OCI-M1 (cell line): ENCODE data around the gene IHH.

Experiments
- DNase-seq: peaks from one replicate; lab custom pipeline; 2025; lab: John Stamatoyannopoulos, UW

The IHH gene

DNA sequence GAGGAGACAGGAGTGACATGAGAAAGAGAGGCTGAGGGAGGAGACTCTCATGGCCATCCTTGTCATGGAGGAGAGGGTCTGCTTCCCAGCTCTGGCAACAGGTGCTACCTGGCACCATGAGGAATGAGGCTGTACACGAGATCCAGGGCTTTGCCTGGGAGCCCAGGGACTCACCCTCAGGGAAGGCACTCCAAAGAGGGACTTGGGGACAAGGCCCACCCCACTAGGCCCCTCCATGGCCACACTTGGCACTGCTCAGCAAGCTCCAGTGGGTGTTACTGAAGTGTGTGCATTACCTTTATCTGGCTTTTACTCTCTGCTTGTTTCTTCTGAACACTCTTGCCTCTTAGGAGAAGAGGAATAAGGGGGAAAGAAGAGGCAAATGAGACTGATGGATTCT lies 22.1 kb downstream of the IHH start:
- no peak for DNase-seq

DNA sequence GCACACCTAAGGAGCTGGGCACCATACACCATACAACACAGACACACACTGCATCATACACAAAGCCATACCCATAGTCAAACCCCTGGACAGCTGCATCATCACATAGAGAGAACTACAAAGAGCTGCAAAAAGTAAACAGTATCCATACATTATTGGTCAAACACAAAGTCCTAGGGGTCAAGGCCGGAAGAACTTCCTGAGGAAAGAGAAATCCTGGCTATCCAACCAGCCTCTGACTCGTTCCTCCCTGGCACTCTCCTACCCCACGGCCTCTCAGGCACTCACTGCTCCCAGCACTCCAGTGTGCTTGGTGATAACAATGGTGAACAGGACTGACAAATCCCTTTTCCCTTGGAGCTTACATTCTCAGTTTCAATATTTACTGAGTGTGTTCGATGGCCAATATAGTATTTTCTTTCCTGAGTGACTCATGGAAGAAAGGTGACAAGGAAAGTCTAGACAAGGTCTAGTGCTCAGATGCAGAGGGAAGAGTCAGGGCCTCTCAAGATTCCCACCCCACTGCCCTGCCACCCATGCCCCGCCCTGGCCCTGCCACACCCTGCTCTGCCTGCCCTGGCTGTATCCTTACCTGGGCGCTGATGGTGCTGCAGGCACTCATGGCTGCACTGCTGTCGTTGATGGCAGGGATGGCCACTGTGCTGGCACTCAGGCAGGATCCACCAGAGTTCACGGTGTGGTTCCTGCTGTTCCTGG lies 22.8 kb downstream of the IHH start:
- DNase-seq = no peak

DNA sequence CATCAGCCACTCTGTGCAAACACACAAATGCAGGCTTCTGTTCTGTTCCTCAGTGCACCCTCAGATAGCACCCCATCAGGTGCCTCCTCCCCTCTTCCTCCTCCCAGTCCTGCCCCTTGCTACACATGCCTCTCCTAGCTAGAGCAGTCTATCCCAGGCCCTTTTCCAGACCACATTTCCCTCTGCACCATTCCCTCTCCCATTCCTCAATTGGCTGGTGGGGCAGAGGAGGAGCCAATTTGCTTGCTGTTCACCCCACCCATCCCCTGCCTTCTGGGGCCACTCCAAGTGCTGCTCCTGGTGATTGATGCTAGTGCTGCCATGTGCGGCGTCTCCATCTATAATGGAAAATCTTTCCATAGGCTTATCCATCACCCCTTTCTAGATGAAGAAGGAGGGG lies 24.8 kb downstream of the IHH start:
- DNase-seq = no peak

DNA sequence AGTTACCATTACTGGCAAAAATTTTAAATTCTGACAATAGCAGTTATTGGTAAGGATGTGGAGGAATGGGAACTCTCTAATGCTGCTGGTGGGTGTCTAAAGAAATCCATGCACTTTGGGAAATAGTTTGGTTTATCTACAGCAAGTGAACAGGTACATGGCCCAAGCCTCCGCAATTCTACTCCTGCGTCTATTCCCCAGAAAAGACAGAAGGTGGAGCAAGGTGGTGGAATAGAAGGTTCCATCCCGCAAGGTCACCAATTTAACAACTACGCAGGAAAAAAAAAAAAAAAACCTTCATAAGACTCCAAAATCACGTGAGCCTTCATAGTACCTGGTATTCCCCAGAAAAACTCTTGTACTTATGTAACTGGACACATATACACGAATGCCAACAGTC lies 25.9 kb downstream of the IHH start:
- DNase-seq = no peak

DNA sequence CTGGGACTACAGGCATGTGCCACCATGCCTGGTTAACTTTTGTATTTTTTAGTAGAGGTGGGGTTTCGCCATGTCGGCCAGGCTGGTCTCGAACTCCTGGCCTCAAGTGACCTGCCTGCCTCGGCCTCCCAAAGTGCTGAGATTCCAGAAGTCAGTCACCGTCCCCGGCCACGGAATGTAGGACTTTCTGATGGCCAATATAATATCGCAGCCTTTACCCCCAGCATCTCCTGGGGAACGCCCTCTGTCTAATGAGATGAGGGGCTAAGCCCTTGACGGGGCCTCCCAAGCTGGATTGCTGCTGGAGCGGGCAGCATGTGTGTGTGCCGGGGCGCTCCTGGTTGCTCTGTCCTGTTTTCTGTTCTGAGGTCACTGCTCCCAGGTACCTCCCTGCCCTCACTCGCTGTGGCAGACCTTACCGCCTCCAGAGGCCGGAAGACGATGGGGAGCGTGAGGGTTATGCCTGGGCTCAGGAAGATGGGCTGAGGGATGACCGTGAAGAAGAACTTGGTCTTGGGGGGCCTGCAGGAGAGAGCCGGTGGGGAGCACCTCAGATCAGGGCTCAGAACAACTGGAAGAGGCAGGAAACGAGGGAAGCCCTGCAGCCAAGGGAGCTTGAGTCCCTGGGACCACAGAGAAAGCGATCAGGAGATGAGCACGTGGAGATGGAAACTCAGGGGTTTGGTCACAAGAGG lies 28.5 kb downstream of the IHH start:
- DNase-seq = no peak

DNA sequence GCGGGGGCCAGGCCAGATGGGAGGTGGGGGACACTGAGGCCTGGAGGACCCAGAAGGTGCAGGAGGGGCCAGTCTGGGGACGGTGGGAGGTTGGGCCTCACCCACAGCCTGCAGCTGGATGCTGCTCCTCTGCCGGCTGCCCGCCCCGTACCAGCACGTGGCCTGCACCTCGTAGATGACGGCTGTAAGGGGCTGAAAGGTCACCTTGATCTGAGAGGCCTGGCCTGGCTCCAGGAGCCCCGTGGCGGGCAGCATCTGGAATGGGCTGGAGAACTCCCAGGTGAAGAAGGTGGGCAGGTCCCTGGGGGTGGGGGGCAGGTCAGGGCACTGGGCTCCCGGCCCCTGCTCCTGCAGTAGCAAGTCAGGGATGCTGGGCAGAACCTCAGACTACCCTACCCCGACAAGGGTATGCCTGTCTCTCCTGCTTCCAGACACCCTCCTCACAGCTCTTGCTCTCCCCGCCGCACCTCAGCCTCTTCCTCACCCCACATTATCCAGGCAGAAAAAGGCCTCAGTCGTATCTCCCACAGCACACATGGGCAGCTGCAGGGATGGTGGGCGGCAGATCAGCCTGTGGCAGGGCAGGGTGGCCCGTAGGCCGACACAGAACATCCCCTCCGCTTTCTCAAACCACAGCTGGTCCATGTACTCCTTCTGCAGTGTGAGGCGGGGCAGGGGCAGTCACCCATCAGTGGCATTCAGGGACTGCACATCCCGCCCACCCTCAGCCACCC lies 29.5 kb downstream of the IHH start:
- DNase-seq = no peak

DNA sequence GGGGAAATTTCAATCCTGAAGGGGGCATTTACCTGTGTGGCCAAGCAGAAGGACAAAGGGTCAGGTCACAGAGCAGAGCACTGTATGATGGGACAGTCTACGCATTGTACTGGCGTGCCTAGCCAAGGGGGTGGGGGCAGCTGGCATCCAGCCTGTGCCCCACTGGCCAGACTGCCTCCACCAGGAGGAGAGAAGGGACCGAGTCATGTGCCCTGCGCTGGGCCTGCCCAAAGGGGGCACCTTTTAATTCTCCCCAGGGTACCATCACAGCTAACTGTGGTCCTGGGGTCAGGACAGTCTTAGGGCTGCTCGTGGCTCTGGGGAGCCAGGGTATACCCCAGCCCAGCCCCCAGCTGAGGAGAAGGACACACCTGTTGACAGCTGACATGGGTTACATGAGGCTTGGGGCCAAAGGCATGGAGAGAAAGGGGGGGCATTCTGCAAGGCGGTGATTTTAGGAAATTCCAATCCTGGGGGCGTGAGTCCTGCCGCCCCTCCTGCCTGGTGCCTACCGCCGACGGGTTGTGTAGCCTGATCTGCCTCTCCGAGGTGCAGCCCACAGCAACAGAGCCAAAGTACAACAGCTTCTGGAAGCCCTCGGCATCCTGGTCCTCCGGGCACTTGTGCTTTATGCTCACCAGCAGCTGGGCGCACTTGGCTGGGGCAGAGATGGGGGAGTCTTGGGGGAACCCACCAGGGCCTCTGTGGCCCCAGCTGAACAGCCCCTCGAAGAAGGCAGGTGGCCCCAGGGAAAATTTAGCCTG lies 30.4 kb downstream of the IHH start:
- DNase-seq = no peak

DNA sequence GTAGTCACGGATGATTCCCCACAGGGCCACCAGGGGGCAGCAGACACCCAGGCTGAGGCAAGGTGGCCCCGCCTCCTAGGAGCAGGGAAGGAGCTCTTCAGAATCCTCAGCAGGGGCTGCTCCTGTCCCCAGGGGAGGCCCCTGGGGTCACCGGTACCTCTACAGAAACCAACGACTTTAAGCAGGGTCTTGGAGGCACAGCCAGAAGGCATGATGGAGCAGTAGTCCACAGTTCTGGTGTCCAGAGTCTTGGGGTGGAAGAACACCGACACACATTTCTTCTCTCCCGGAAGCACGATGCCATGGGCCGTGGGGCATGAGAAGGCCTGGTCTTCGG lies 30.9 kb downstream of the IHH start:
- DNase-seq = peak; percentile 79

DNA sequence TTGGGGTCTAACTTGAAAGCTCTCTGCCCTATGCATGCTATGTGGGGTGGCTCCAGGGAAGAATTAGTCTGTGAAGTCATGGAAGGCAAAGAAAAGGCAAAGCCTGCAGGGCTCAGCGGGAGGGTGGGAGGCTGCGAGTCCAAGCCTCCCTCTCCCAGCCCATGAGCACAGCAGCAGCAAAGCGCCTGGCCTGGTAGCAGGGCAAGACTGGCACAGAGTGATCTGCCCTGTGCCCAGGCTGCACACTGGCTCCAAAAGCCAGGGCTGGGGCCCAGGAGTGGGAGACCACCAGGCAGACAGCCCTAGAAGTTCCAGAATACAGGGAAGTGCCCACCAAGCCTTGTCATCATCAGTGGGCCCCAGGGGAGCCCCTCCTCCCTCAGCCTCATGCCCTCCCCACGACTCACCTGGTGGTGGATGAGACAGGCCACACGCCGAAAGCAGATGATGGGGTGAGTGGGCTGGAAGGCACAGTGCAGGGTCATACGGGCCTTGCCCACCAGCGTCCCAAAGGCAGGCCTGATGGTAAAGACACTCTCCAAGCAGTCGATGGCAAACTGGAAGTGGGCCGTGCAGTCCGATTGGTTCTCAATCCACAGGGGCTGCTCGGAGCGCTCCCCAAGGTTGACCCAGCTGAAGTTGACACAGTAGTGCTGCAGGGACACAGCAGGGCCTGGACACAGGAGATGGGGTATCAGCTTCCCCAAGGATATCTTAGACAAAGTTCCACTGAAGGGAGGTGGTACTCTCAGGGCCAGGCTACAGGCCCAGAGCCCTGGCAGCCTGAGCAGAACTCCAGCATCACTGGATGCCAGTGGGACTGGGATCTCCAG lies 31.5 kb downstream of the IHH start:
- DNase-seq = no peak

DNA sequence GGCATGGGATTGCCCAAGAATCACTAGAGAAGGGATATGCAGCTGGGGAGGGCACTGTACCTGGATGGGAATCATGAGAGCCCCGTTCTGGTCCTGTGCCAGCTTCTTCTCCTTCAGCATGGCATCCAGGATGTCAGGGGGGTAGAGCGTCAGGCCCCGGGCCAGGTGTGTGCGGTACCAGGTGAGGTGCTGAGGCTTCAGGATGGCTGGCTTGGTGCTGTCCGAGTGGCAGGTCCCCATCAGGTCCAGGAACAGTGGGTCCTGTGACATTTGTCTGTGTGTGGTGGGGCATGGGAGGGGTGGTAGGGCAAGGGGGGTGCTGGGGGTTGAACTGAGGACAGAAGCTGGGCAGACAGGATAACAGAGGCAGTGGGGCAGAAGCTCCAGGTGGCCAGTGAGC lies 32.6 kb downstream of the IHH start:
- DNase-seq = no peak

DNA sequence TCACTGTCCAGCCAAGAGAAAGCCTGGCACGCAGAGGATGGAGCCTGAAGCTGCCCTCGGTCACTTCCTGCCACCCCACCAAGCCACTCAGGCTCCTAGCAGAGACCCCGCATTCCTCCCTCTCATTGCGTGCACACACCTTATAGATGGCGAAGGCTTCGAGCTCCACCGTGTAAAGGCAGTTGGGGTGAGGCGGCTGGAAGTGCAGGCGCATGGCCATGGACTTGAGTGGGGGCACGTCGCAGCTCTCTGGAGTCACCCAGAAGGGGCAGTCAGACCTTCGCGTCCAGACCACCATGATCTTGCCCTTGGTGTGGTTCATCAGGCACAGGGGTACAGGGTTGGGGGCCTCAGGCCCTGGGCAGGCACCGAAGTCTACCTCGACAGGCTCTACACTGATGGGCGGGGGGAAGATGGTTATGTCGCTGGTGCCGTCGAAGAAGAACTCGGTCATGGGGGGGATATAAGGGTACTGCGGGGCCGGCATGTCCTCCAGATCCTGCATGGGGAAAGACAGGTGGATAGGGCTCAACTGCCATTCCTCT lies 33.1 kb downstream of the IHH start:
- DNase-seq = no peak

DNA sequence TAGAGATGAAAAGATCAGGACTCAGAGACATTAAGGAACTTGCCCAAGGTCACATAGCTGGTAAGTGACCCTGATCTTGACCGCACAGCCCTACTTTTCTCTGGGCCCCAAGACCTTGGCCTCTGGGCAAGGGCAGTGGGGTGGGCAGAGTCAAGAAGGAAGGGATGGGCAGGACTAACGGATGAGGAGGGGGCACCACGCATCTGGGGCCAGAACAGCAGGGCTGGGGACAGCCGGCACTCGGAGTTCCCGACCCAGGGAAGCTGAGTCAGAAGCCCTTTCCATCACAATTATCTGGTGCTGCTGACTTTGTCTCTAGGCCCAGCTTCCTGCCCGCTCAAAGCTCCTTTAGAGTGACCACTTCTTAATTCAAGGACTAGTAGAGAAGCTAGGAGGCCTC lies 33.8 kb downstream of the IHH start:
- no peak for DNase-seq

DNA sequence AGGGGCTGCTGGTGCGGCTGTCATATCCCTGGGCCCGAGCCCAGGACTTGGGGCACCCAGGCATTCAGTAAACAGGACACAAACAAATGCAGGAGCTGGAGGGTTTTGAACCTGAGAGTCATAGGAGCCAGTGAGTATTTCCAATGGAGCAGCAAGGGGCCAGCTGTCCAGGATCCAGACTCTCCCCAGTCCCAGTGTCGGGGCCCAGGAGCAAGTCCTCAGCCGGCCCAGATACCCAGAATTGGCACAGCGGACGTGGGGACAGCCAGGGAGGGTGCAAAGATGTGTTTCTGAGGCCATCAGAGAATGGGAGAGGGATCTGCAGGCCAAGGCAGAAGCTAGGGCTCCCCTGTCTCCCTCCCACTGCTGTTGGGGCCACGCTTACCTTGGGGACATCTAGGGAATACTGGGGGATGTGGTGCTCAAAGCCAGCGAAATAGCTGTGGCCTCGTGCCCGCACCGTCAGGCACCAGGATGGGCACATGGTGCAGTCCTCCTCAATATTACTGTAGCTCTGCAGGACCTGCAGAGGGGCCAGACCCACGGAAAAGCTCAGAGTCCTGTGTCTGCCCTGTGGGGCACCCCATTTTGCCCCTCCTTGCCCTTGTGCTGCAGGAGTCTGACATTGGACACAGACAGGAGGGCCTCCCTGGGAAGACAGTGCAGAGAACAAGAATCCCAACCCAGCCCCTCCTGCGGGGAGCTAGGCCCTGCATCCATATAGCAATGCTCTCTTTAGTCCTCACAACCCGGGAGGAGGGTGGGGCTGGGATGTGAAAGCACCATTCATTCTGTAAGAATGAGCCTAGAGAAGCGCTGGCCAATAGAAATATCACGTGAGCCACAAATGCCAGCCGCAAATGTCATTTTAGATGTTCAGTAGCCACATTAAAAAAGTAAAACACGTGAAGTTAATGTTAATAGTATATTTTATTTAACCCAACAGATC lies 34.8 kb downstream of the IHH start:
- no peak for DNase-seq

DNA sequence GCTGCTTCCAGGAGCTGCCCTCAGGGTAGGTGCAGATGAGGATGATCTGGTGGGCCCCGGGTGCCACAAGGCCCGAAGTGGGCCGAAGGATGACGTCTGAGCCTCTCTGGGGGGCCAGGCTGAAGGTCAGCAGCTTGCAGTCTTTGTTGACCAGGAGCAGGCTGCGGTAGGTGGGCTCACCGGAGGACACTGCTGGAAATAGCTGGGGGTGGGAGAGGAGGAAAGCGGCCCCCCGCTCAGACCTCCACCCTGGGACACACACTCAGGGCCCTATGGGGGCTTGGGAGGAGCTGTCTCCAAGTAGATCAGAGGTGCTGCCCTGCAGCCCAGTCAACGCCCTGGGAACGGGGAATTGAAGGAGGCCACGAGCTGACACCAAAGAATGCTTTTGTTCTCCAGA lies 36.7 kb downstream of the IHH start:
- DNase-seq = no peak

DNA sequence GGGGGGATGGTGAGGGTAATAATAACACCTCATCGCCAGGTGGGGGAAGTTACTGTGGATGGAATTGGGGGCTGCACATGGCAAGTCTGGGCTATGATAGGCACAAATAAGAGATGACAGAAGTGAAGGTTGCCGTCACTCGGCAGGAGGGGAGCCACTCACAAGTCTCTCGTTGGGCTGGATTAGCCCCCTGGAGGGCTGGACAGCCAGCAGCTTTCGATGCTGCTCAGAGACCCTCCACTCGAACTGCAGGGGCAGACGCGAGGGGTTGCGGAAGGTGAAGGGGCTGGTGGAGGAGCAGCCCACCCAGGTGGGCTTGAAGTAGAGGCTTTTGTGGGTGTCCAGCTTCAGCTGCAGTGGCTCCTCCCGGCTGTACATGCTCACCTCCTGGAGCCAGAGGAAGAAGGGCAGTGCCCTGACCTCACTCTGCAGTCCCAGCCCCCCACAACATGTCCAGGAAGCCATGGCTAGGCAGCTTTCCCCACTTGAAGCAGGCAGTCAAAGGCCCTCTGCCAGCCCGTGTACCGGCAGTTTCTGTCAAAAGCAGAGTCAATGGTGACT lies 37.6 kb downstream of the IHH start:
- no peak for DNase-seq

DNA sequence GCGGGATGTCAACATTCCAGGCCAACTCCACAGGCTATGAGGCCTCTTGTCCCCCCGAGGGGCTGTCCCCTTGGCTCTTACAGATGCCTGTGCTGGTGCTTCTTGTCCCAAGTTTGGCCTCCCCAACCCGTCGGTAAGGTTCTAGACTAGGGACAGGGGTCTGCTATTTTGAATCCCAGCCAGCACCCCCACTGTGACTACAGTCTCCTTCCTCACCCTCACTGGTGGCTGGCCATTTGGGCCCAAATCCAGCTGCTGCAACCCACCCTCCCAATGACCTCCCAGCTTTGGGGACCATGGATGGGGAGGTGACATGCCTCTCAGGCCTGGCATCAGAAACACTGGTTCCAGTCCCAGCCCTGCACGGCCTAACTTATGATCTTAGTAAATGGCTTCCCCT lies 38.1 kb downstream of the IHH start:
- DNase-seq = no peak

DNA sequence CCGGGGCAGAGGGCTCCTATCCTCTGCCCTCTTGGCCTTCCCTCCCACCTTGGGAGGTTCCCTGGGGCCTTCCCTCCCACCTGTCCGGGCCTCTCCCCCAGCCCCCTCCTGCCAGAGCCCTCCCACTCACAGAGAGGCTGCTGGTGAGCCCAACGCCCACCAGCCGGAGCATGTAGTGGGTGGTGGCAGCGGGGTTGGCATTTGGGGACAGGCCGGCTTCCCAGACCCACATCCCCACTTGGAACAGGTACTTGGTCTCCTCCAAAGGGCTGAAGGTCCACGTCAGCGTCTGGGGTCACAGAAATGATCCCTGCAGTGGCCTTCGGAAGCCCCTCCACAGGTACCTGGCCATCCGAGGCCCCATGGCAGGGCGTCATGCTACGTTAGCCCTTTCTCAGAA lies 38.7 kb downstream of the IHH start:
- no peak for DNase-seq

DNA sequence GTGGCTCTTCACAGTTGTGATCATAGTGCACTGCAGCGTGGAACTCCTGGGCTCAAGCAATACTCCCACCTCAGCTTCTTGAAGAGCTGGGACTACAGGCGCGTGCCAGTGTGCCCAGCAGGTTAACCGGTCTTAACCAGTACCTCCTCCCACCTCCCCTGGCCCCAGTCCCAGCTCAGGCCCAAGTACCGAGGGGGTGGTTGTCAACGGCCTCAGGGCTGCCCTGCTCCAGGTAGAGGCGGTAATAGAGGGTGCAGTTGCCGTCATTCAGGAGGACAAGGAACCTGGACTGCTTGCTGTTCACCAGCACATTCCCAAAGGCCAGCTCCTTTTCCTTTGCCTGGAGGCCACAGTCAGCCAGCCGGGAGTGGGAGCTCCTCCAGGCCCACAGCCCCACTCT lies 39.1 kb downstream of the IHH start:
- no peak for DNase-seq

DNA sequence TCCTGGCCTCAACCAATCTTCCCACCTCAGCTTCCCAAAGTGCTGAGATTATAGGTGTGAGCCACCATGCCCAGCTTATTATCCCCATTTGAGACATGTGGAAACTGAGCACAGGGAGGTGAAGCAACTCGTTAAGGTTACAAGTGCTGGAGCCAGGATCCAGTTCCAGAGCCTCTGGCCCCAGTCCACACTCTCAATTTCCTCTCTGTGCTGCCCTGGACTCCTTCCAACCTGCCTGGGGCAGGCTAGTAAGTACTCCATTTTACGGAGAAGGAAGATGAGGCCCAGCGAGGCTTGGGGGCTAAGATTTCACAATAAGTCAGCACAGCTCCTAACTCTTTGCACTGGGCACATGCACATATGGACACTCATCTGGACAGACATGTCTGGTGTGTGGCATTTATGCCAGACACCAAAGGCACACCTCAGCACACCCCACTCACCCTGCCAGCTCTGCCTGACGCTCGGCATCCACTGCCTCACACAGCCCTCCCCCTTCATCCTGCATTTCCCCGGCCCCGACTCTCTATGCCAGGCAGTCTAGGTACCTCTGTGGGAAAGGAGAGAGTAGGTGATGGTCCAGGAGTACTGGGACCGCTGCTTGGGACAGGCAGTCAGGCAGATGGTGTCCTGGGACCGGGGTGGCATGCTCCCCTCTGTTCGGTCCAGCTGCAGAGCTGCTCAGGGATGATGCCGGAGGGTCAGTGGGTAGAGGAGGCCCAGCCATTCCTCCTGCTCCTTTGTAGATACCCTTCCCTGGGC lies 39.9 kb downstream of the IHH start:
- DNase-seq = no peak
